ENCODE results near the gene VIT. TPM values are rescaled to one million over a fixed set of nuclear protein-coding genes. Genes with fewer than 3 reads are reported as not detected.

The VIT gene
- polyA plus RNA-seq, 1 of the 3 experiments (the other 2 are of a cell fraction), result not detected

GRCh38 chr2:36792951-36793350, 96.4 kb downstream of the VIT start (continued):
- TF ChIP-seq EP300 (IDR thresholded peaks at IDR 0.05; ENCODE audit: borderline replicate concordance in 1 of 2, low read depth in 1 of 2, low read length in 1 of 2), result no peak
- no peak for TF ChIP-seq FOXJ3 (CRISPR knock-in tag; IDR thresholded peaks at IDR 0.05)
- TF ChIP-seq POLR2AphosphoS5 (IDR thresholded peaks at IDR 0.05; ENCODE audit: low read depth, low read length), result no peak
- TF ChIP-seq EZH2phosphoT487 (IDR thresholded peaks at IDR 0.05; ENCODE audit: borderline replicate concordance, low read depth), result no peak
- no peak for TF ChIP-seq ELF1 (IDR thresholded peaks at IDR 0.05)

GRCh38 chr2:36797324-36798070, 101.0 kb downstream of the VIT start:
- Histone ChIP-seq H3K36me3 (replicated peaks in 1 of 2; ENCODE audit: control insufficient read depth in 1 of 2, insufficient read depth in 2 of 2, low read length in 1 of 2) (no peaks in the 10 kb centered on the region), H3K9ac (no peak overlapping the region), H3K4me3 (ENCODE audit: low read depth in 2 of 2, low read length in 1 of 2) (no peak overlapping the region), H3K4me1 (ENCODE audit: control insufficient read depth in 1 of 2, insufficient read depth in 2 of 2, low read depth in 1 of 2, low read length in 1 of 2) (no peaks in the 10 kb centered on the region), H3K79me2 (ENCODE audit: insufficient read depth) (no peaks in the 10 kb centered on the region), H3F3A (replicated peaks; ENCODE audit: insufficient read depth) (no peaks in the 10 kb centered on the region), H3K27me3 (ENCODE audit: insufficient read depth) (peaks cover 26% of the 10 kb centered on the region; the same call in 1 of the 2 replicates), H3K4me2 (no peak overlapping the region), H2AFZ (ENCODE audit: low read depth) (peak overlapping the region; percentile 56; the same call in 1 of the 2 replicates), H3K27ac (ENCODE audit: low read depth in 2 of 2, low read length in 1 of 2) (no peak overlapping the region), H3K9me3 (no peaks in the 10 kb centered on the region), H3K9me2 (no peaks in the 10 kb centered on the region), H4K20me1 (ENCODE audit: insufficient read depth) (no peaks in the 10 kb centered on the region)
- WGBS (ENCODE audit: low lambda C conversion rate), result 21% methylated on average over 6 of the region's 6 CpGs
- ChIA-PET CTCF (interaction anchor here (1.2 to 15.2 kb wide), 2 partner anchors 15 to 18 kb away, joined by 4 to 218 read pairs; no protein-coding TSS in a partner anchor), POLR2A (no interaction called here)
- no peak for TF ChIP-seq TAF1 (IDR thresholded peaks at IDR 0.05; ENCODE audit: borderline replicate concordance, low read depth, low read length)
- TF ChIP-seq POLR2AphosphoS5 (IDR thresholded peaks at IDR 0.05; ENCODE audit: low read depth, low read length), result no peak
- TF ChIP-seq REST (IDR thresholded peaks at IDR 0.05; ENCODE audit: low read depth, low read length), result no peak
- TF ChIP-seq TCF12 (IDR thresholded peaks at IDR 0.05), result no peak
- TF ChIP-seq FOXJ3 (CRISPR knock-in tag; IDR thresholded peaks at IDR 0.05), result no peak
- no peak for TF ChIP-seq YY1 (IDR thresholded peaks at IDR 0.05; ENCODE audit: low read depth)
- TF ChIP-seq FOXM1 (IDR thresholded peaks at IDR 0.05; ENCODE audit: low read depth), result no peak
- no peak for TF ChIP-seq ZBTB33 (IDR thresholded peaks at IDR 0.05; ENCODE audit: borderline replicate concordance, low read depth)
- no peak for TF ChIP-seq MEF2A (IDR thresholded peaks at IDR 0.05; ENCODE audit: borderline replicate concordance, low read depth)
- TF ChIP-seq USF1 (IDR thresholded peaks at IDR 0.05; ENCODE audit: borderline replicate concordance, low read depth), result no peak
- TF ChIP-seq RAD21 (IDR thresholded peaks at IDR 0.05; ENCODE audit: low read length), result no peak
- TF ChIP-seq NFIC (IDR thresholded peaks at IDR 0.05; ENCODE audit: borderline replicate concordance), result no peak
- no peak for TF ChIP-seq EZH2phosphoT487 (IDR thresholded peaks at IDR 0.05; ENCODE audit: borderline replicate concordance, low read depth)
- no peak for DNase-seq

All from SK-N-SH (cell line).